ENCODE measurements around the gene DYNLT4. TPM values are rescaled to one million over a fixed set of nuclear protein-coding genes. Genes with fewer than 3 reads are reported as not detected.

DYNLT4 gene
- polyA plus RNA-seq, 3 donors from 2014 or later: not detected

GRCh38 chr1:44810101-44810761, 3.1 kb upstream of the DYNLT4 start:
- peaks cover 0 to 7% (median 7%) of the 10 kb centered on the region in 3 donors for H3K27me3 Mint-ChIP-seq (ENCODE audit: low read depth in 3 of 3)
- no peak for DNase-seq
- H3K36me3 Mint-ChIP-seq: peaks cover 0 to under 1% (median 0%) of the 10 kb centered on the region in 3 donors
- H3K4me1 Mint-ChIP-seq: peaks cover 49 to 62% of the 10 kb centered on the region in 2 donors
- H3K27ac Mint-ChIP-seq: peak overlapping the region; percentile 67 to 98 (median 96)
- H3K4me3 Mint-ChIP-seq: no peak overlapping the region
- no peaks in the 10 kb centered on the region for H3K9me3 Mint-ChIP-seq

- DNase-seq: peak; percentile 73 to 82 (median 79)
- no peaks in the 10 kb centered on the region for H3K9me3 Mint-ChIP-seq
- H3K27ac Mint-ChIP-seq: peak overlapping the region; percentile 91 to 98 (median 96)
- peaks cover 0 to 3% (median 0%) of the 10 kb centered on the region in 3 donors for H3K36me3 Mint-ChIP-seq
- peaks cover 41 to 56% of the 10 kb centered on the region in 2 donors for H3K4me1 Mint-ChIP-seq
- peaks cover 0 to 7% (median 3%) of the 10 kb centered on the region in 3 donors for H3K27me3 Mint-ChIP-seq (ENCODE audit: low read depth in 3 of 3)
- H3K4me3 Mint-ChIP-seq: peak overlapping the region; percentile 56 to 76 (median 66)
Measured at GRCh38 chr1:44808938-44809917, 2.1 kb upstream of the DYNLT4 start.

GRCh38 chr1:44808063-44808937, 1.1 kb upstream of the DYNLT4 start, which contains the start of gene BTBD19:
Gene BTBD19, plus strand, starts transcription at chr1:44808523. Its CDS starts 298 bp downstream, at chr1:44808821.
- H3K27me3 Mint-ChIP-seq (ENCODE audit: low read depth in 3 of 3): peaks cover 0 to 7% (median 3%) of the 10 kb centered on the region in 3 donors
- peaks cover 35 to 50% of the 10 kb centered on the region in 2 donors for H3K4me1 Mint-ChIP-seq
- peaks cover 0 to 3% (median 0%) of the 10 kb centered on the region in 3 donors for H3K36me3 Mint-ChIP-seq
- DNase-seq: no peak
- no peaks in the 10 kb centered on the region for H3K9me3 Mint-ChIP-seq
- peak within 1 kb of the TSS; percentile 56 to 76 (median 66) for H3K4me3 Mint-ChIP-seq
- H3K27ac Mint-ChIP-seq: peak within 1 kb of the TSS; percentile 91 to 98 (median 96)

- Mint-ChIP-seq H3K4me1 (peaks cover 35 to 48% of the 10 kb centered on the region in 2 donors), H3K27me3 (ENCODE audit: low read depth in 3 of 3) (peaks cover 0 to 7% (median 5%) of the 10 kb centered on the region in 3 donors), H3K9me3 (no peaks in the 10 kb centered on the region)
Measured at GRCh38 chr1:44807364-44808062, 362 bp upstream of the DYNLT4 start.

GRCh38 chr1:44806025-44806703, 987 bp downstream of the DYNLT4 start:
- Mint-ChIP-seq H3K4me1 (peaks cover 38 to 48% of the 10 kb centered on the region in 2 donors), H3K9me3 (no peaks in the 10 kb centered on the region), H3K27me3 (ENCODE audit: low read depth in 3 of 3) (peaks cover 0 to 7% (median 5%) of the 10 kb centered on the region in 3 donors), H3K27ac (peak overlapping the region in 1 of 6 donors; percentile 97), H3K4me3 (no peak overlapping the region), H3K36me3 (peaks cover 0 to 3% (median 0%) of the 10 kb centered on the region in 3 donors)
- DNase-seq: no peak

More at GRCh38 chr1:44807364-44808062, 362 bp upstream of the DYNLT4 start:
- Mint-ChIP-seq H3K4me3 (peak overlapping the region in 4 of 5 donors; percentile 17 to 51 (median 42)), H3K36me3 (peaks cover 0 to 3% (median 0%) of the 10 kb centered on the region in 3 donors), H3K27ac (peak overlapping the region; percentile 91 to 98 (median 96))
- peak; percentile 46 to 61 (median 50) for DNase-seq

- peak overlapping the region in 2 of 6 donors; percentile 70 to 76 for H3K27ac Mint-ChIP-seq
- H3K9me3 Mint-ChIP-seq: no peaks in the 10 kb centered on the region
- H3K36me3 Mint-ChIP-seq: peaks cover 0 to 3% (median 0%) of the 10 kb centered on the region in 3 donors
- peaks cover 32 to 47% of the 10 kb centered on the region in 2 donors for H3K4me1 Mint-ChIP-seq
- H3K4me3 Mint-ChIP-seq: no peak overlapping the region
- no peak for DNase-seq
- peaks cover 0 to 7% (median 5%) of the 10 kb centered on the region in 3 donors for H3K27me3 Mint-ChIP-seq (ENCODE audit: low read depth in 3 of 3)
Measured at GRCh38 chr1:44805311-44806024, 1.7 kb downstream of the DYNLT4 start.

GRCh38 chr1:44803312-44804095, 3.6 kb downstream of the DYNLT4 start:
- peaks cover 2 to 7% (median 2%) of the 10 kb centered on the region in 3 donors for H3K27me3 Mint-ChIP-seq (ENCODE audit: low read depth in 3 of 3)
- no peak overlapping the region for H3K4me3 Mint-ChIP-seq
- peaks cover 31 to 39% of the 10 kb centered on the region in 2 donors for H3K4me1 Mint-ChIP-seq
- H3K9me3 Mint-ChIP-seq: no peaks in the 10 kb centered on the region
- H3K27ac Mint-ChIP-seq: peak overlapping the region in 4 of 6 donors; percentile 17 to 58 (median 42)
- DNase-seq: no peak
- H3K36me3 Mint-ChIP-seq: peaks cover 0 to 3% (median 0%) of the 10 kb centered on the region in 3 donors

GRCh38 chr1:44803062-44803311, 4.2 kb downstream of the DYNLT4 start:
- Mint-ChIP-seq H3K4me1 (peaks cover 33 to 35% of the 10 kb centered on the region in 2 donors), H3K4me3 (no peak overlapping the region), H3K9me3 (no peaks in the 10 kb centered on the region), H3K27me3 (ENCODE audit: low read depth in 3 of 3) (peaks cover 2 to 7% (median 2%) of the 10 kb centered on the region in 3 donors), H3K27ac (peak overlapping the region in 2 of 6 donors; percentile 53 to 58), H3K36me3 (peaks cover 0 to 3% (median 0%) of the 10 kb centered on the region in 3 donors)
- no peak for DNase-seq

- Mint-ChIP-seq H3K9me3 (no peaks in the 10 kb centered on the region), H3K4me1 (peaks cover 28 to 30% of the 10 kb centered on the region in 2 donors), H3K27me3 (ENCODE audit: low read depth in 3 of 3) (peaks cover 2 to 7% (median 2%) of the 10 kb centered on the region in 3 donors), H3K36me3 (peaks cover 0 to 3% (median 0%) of the 10 kb centered on the region in 3 donors), H3K4me3 (peak overlapping the region in 3 of 5 donors; percentile 18 to 46 (median 46)), H3K27ac (peak overlapping the region in 3 of 6 donors; percentile 6 to 58 (median 32))
- DNase-seq: no peak
Measured at GRCh38 chr1:44802306-44803061, 4.7 kb downstream of the DYNLT4 start.

- DNase-seq: no peak
- peaks cover 0 to 3% (median 0%) of the 10 kb centered on the region in 3 donors for H3K36me3 Mint-ChIP-seq
- H3K27me3 Mint-ChIP-seq (ENCODE audit: low read depth in 3 of 3): peaks cover 2 to 7% (median 2%) of the 10 kb centered on the region in 3 donors
- H3K4me1 Mint-ChIP-seq: peaks cover 22 to 23% of the 10 kb centered on the region in 2 donors
- peak overlapping the region in 5 of 6 donors; percentile 6 to 66 (median 56) for H3K27ac Mint-ChIP-seq
- no peaks in the 10 kb centered on the region for H3K9me3 Mint-ChIP-seq
- H3K4me3 Mint-ChIP-seq: peak overlapping the region; percentile 41 to 81 (median 46)
Measured at GRCh38 chr1:44801491-44802305, 5.5 kb downstream of the DYNLT4 start.

All from immature natural killer cell (primary cell).